GM18867 (cell line): ENCODE results near the gene ZNF79.
A peak's percentile ranks its signal among the peaks of the same experiment; 100 is the strongest.
"Not testable (repeated sequence)": the region's sequence is repeated elsewhere in the genome, so short reads cannot be mapped to it uniquely, and the experiment has no call there.

Source experiments
- ATAC-seq: cut with Tn5 transposase; IDR thresholded peaks from one replicate; pipeline ENCODE4 v1.9.1; 2021; ENCODE audit warnings: mild to moderate bottlenecking, moderate library complexity; ENCODE audit not compliant: unreplicated experiment

The ZNF79 gene

DNA sequence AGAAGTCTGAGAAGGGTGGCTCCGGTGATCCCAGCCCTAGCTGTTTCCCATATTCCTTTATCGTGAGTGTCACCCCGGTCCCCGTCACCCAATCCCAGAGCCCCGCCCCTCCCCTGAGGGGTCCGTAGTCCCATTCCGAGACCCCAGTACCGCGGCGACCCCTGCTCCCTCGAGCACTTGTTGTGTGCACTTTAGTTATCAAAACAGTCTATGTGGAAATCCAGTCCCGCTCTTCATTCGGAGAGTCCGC lies 27.4 kb downstream of the ZNF79 start:
- ATAC-seq: no peak

DNA sequence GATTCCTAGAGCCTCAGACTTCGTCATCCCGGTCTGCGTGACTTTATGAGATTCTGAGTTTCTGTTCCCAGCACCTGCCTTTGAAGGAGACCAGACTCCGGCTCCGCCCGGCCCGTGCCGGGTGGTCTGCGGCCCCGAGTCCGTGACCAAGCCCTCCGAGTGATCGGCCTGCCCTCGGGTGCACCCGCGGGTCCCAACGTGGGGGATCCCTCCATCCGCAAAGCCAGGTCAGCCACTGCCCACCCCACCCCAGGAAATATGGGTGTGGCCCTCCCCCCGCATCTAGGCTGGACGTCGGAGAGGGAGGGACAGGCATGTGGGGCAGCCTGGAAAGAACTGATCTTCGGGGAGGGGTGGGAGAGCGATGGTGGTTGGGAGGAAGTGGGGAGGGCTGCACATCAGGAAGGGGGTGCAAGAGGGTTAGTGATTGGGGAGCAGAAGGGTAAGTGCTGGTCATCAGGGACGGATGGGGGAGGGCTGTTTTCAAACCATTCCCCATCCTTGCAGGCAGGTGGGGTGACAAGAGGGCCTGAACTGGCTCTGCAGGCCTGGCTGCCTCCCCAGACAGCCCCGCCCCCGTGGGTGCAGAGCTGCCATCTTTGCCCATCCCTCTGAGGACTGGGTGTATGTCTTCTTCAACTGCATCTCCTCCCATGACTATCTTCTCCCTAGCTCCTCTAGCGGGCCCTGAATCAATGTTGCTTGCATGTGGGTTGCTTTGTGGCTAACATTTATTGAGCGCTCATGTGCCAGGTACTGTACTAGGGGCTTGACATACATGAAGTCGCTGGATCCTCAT lies 27.9 kb downstream of the ZNF79 start:
- ATAC-seq: peak; percentile 14

DNA sequence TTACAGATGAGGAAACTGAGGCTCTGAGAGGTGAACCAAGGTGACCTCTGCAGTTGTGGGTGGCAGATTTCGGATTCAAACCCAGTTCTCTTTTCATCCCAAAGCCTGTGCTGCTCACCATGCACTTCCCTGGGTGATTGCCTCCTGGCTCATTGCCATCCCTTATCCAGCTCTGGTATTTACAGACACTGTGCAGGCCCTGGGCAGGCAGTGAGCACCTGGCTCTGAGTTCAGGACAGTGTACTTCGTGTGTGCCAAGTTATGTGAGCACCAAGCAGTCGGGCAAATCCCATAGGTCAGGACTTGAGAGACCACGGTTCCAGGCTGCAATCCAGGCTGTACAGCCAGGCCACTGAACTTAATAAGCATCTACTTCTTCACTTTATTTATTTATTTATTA lies 28.5 kb downstream of the ZNF79 start:
- ATAC-seq: no peak

DNA sequence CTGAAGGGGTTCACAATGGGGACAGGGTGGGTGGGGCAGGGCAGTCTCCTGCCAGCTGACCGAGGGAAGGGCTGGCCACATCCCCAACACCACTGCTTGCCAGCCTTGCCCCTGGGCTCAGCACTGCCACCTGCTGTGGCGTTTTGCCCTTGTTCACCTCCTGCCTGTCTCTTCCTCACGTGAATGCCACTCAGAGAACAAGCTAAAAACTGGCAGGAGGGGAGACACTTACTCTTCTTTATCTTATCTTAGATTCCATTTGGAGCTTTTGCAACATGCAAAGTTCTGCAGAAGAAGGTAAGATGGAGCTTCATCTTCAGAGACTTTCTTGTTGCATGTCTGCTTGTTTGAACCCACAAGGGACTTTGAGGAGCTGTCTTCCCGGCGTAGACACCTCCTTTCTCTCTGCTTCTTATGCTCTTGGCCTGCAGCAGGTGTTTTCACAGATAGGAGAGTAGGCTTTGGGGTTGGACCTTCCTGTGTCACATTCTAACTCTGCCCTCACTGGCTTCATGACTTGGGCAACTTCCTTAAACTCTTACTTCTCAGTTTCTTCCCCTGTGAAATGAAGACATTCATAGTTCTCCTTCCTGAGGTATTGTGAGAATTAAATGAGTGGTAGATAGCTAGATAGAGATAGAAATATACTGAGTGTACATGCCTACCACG lies 31.3 kb downstream of the ZNF79 start:
- ATAC-seq: no peak

DNA sequence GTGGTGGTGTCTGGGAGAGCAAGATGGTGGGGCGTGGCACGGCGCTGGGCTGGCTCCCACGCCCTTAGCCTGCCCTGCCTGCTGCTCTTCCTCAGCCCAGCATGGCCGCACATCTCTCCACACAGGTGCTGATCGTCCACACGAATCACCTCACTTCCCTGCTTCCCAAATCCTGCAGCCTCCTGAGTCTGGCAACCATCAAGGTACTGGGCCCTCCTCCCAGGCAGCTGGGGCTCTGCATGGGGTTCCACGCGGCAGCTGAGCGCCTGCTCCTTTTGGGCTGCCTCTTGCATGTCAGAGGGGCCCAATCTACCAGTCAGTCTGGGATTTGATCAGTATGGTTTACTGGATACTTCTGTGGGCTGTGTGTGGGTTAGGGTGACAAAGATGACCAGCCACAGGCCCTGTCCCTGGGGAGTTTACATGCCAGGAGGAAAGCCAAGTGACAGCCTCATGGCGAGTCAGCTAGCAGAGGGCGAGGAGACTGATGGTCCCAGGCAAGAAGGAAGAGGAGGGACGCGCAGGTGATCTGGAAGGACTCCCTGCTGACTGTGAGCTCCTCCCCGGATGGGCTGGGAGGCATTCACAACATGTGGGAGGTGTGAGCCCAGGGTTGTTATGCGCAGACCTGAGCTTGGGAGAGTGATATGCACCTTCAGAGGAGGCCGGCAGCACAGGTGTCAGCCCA lies 33.2 kb downstream of the ZNF79 start:
- no peak for ATAC-seq

DNA sequence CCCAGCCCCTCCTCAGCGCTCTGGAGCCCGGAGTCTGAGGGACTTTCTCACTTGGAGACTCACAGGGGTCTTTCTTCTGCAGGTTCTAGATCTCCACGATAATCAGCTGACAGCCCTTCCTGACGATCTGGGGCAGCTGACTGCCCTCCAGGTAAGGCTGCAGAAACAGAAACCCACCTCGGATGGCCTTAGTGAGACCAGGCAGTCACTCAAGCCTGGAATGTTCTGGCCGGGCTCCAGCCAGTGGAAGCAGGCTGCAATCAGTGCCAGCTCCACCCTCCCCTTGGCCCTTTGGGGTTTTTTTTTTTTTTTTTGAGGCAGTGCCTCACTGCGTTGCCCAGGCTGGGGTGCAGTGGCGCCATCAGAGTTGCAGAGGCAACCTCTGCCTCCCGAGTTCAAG lies 34.7 kb downstream of the ZNF79 start:
- no peak for ATAC-seq

DNA sequence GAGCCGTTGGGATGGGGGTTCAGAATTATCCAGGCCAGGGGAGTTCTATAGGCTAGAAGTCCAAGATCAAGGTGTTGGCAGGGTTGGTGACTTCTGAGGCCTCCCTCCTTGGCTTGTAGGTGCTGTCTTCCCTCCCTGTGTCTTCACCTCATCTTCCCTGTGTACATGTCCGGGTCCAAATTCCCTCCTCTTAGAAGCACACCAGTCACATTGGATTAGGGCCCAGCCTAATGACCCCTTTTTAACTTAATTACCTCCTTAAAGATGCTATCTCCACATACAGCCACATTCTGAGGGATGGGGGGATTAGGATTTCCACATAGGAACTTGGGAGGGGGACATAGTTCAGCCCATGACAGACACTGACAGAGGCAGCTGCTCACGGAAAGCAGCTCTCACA lies 39.2 kb downstream of the ZNF79 start:
- ATAC-seq: no peak

DNA sequence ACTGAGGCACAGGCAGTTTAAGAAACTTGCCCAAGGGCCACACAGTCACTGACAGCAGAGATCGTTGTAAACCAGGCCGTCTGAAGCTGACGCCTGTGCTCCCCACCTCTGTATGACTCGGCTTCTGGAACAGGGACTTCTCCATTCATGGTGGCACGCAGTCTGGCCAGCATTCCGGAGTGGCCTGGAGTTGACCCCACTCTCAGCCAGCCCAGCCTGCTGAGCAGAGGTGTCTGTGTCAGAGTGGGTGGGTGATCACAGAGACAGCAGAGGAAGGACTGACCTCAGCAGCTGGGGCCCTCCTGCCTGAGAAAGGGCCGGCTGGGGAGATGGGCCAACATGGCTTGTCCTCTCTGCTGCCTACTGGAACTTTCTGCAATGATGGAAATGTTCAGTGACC lies 39.7 kb downstream of the ZNF79 start:
- no peak for ATAC-seq

DNA sequence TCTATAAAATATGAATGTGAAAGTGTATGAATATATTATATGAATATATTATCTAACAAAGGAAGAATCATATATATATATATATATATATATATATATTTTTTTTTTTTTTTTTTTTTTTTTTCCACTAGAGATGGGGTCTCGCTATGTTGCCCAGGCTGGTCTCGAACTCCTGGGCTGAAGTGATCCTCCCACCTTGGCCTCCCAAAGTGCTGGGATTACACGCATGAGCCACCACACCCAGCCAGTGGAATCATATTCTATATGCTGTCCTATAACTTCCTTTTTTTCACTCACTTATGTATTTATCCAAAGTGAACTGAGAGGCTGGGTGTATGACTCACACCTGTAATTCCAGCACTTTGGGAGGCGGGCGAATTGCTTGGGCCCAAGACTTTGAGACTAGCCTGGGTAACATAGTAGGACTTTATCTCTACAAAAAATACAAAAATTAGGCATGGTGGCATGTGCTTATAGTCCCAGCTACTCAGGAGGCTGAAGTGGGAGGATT lies 42.3 kb downstream of the ZNF79 start:
- ATAC-seq: not testable (repeated sequence)

DNA sequence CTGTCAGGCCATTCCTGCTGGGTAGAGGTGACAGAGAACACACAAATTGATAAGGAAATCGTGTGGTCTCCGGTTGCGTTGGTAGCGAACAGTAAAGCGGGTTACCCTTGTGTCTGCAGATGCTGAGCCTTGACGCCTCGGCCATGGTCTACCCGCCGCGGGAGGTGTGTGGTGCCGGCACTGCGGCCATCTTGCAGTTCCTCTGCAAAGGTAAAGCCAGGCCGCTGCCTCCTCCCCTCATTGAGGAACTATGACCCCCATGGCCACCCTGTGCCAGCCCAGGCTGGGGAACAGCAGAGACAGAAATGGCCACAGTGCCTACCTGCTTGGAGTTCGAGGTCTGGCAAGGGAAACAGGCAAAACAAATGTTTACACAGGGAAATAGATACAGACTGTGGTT lies 43.4 kb downstream of the ZNF79 start:
- no peak for ATAC-seq

DNA sequence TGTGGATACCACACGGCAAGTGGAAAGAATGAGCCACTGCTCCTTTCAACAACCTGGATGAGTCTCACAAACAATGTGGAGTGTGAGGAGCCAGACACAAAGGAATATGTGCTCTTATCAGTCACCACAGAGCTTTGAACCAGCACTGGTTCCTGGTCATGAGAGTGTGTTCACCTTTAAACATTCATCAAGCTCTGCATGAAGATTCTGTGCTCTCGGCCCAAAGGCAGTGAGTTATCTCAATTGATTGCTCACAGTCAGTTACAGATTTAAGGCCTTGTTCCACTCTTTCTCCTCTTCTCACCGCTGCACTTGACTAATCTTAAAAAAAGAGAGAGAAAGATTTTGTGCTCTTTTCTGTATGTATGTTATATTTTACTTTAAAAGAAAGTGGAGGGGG lies 46.5 kb downstream of the ZNF79 start:
- no peak for ATAC-seq

DNA sequence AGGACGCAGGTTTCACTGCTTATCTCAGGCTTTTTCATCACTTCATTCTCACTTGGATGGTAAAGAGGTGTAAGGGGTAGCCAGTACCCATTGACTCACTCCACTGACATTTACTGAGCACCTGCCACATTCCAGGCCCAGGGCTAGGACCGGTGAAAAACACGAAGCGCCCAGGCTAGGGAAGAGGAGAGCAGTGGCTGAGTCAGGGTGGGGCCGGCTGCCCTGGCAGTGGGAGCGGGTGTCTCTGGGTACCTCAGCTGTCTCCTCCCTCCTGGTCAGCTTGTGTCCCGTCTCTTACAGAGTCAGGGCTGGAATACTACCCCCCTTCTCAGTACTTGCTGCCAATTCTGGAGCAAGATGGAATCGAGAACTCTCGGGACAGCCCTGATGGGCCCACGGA lies 49.3 kb downstream of the ZNF79 start:
- ATAC-seq: no peak

DNA sequence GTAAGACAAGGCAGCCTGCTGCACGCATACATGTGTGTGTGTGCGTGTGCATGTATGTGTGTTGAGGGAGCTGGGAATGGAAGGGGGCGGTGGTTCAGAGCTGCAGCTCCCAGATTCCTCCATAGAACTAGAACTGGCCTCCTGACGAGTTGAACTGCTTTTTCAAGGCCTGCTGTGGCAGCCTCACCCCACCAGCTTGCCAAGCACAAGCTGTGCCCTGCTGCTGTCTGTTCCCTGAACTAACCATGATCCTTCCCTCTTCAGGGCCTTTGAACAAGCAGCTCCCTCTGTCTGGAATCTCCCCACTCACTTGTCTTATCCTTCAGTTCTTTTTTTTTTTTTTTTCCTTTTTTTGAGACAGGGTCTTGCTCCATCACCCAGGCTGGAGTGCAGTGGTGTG lies 49.8 kb downstream of the ZNF79 start:
- no peak for ATAC-seq

DNA sequence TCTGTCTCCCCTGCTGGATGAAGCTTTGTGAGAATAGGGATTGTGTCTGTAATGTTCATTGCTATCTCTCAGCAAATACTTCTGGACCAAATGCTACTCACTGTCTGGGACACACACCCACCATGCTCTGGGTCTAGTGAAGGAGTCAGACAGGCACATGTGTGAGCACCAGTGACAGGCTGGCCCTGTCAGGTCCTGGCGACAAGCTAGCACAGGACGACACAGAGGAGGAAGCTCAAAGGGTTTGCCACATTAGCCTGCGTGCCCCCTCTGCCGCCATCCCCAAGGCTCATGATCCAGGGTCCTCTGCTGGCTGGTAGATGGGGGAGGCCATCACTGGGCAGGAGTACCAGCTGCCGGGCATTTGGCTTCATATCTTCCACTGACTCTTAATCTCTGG lies 50.4 kb downstream of the ZNF79 start:
- no peak for ATAC-seq

DNA sequence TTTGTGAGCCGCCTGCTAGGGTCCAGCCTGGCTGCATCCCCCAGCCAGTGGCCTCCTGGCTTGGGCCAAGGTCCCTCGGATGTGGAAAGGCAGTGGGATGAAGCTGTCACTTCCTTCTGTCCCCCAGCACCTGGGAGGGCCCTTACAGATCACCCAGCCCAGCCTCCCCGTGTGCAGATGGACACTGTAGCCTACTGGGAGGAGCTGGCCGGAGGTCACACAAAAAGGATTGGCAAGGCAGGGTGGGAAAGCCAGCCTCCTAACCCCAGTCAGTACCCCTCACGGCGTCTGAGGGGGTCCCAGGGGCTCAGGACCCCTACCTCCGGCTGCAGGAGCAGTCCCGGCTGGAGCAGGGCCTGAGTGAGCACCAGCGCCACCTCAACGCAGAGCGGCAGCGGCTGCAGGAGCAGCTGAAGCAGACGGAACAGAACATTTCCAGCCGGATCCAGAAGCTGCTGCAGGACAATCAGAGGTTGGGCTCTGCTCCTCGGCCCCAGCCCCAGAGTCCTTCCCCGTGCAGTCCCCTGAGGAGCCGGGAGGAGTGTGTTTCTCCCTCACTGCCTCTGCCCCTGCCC lies 55.4 kb downstream of the ZNF79 start:
- ATAC-seq: no peak

DNA sequence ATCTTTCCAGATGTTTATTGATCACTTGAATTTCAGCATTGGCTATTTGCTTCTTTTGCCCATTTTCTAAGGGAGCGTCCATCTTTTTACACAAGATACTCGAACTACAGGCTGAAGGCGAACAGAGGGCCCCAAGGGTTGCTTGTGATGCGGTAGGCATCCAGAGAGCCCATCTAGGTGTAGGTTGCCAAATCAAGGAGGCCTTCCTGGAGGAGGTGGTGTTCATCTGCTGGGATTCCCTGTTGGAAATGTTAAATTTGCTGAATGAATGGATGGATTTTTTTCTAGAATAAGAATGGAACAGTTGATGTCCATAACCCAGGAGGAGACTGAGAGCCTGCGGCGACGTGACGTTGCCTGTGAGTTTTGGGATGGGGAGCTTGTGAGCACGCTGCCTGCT lies 58.5 kb downstream of the ZNF79 start:
- no peak for ATAC-seq

DNA sequence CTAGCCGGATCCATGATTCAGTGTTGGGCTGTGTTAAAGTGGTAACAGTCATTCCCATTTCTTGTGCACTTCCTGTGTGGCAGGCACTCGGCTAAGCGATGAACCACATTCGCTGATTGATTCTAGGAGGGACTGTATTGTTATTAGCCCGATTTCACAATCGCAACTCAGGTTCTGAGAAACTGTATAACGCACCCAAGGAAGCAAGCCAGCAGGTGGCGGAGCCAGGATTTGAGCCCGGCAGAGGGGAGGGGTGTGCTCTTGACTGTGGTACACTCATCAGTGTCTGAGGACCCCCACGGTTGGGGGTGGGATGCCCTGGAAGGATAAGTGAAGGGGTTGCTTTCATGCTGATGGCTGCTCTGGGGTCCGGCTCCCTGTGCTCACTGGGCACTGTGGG lies 61.8 kb downstream of the ZNF79 start:
- ATAC-seq: no peak

DNA sequence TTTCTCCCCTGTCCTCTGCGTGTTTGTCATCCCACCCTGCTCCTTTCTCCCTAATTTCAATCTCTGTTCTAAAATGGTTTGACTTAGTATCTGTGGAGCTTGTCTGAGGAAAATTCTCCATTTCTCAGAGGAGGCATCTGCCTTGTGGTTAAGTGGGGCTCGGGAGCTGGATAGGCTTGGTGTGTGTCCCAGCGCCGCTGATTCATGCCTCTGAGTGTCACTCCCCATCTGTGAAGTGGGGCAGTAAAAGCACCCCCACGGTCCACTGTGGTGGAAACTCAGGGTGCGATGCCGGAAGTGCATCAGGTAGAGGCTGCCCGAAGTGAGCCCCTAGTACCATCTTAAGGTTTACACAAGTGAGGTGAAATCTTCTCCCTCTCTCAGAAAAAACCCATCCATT lies 64.8 kb downstream of the ZNF79 start:
- no peak for ATAC-seq

DNA sequence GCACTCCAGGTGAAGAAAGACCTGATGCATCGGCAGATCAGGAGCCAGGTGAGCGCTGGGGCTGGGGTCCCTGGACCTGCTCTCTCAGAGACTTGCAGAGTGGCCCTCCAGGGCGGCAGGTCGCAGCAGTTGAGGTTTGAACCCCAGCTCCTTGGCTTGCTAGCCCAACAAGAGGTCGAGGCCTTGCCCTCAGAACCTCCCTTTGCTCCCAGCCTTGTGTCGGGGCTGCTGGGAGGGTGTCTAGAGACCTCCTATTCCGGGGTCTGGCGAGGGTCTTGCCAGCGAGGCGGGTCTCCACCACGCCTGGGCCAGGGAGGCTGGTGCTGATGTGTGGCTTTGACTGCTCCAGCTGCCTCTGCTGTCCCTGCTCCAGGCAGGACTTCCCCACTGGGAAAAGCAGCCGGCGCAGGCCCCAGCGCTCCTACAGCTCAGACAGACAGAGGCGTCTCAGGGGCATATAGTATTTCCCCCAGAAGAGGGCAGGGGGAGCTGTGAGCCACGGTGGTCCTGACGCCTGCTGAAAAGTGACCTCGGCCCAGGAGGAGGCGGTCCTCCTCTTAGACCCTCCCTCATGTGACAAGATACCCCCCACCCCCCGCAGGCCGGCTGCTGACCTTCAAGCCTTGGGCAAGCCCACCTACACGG lies 65.4 kb downstream of the ZNF79 start:
- ATAC-seq: no peak

DNA sequence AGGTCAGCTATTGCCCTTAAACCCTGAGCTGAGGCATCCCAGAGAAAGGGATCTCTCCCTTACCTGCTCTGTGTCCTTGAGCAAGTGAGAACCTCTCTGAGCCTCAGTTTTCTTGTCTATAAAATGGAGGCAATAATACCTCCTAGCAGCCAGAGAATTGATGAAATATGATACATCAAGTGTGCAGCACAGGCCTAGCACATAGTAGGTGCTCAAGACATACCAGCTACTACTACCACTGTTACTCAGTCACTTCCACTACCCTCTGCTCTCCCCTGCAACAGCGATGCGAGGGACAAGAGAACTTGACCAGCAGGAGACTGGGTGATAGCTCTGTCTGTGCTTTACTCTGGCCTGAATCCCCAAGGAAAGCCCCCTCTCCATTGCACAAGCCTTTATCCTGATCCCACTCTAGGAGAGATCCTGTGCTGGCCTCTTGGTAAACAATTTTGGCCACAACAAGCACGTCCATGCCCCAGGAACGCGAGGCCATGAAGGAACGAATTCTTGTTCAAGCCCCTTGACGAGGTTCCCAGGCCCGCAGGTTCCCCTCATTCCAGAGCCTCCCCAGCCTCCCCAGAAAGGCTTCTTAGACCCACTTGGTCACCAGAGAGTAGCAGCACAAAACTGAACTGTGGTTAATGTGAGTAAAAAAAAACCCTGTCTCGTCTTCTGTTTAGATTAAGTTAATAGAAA lies 66.5 kb downstream of the ZNF79 start:
- no peak for ATAC-seq

DNA sequence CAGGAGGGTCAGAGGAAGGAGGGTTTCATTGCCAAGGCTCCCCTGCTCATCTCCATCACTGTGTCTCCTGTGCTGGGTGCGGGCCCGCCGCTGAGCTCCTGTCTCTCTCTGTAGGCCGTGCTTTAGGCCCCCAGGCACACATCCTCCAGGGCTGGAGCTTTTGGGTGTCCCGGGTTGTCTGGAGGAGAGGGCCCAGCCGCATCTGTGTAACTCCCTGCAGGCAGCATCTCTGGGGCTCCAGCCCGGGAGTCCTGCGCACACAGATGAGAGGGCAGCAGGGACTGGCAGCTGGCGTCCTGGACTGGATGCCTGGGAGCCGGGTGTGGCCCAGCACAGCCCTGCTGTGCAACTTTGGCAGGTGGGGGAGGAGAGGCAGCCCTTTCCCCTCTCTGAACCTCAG lies 67.3 kb downstream of the ZNF79 start:
- ATAC-seq: no peak
